Measurements from ENCODE around the gene SCGB1A1.
"Not testable (repeated sequence)": the region's sequence is repeated elsewhere in the genome, so short reads cannot be mapped to it uniquely, and the experiment has no call there.

Gene SCGB1A1

GRCh38 chr11:62418733-62419132 lies at the start of gene SCGB1A1:
TSS of gene SCGB1A1 (plus strand) at chr11:62419033. CDS start at chr11:62419096, 63 bp downstream.
- DNase-seq, result no peak

GRCh38 chr11:62370743-62371440 lies 47.9 kb upstream of the SCGB1A1 start:
- peak; percentile 41 to 48 for DNase-seq

GRCh38 chr11:62372871-62373270 lies 46.0 kb upstream of the SCGB1A1 start:
- DNase-seq, result no peak

GRCh38 chr11:62373464-62374119 lies 45.2 kb upstream of the SCGB1A1 start:
- no peak for DNase-seq

GRCh38 chr11:62374801-62375200 lies 44.0 kb upstream of the SCGB1A1 start:
- no peak for DNase-seq

- peak; percentile 47 to 90 for DNase-seq
These were observed 40.3 kb upstream of the SCGB1A1 start for GRCh38 chr11:62378459-62379063.

- DNase-seq, result not testable (repeated sequence)
These were observed 39.2 kb upstream of the SCGB1A1 start for GRCh38 chr11:62379586-62379985.

- peak; percentile 64 to 85 for DNase-seq
These were observed 38.0 kb upstream of the SCGB1A1 start for GRCh38 chr11:62380821-62381245.

GRCh38 chr11:62383822-62384221 lies 35.0 kb upstream of the SCGB1A1 start:
- no peak for DNase-seq

GRCh38 chr11:62386083-62386482 lies 32.8 kb upstream of the SCGB1A1 start:
- not testable (repeated sequence) for DNase-seq

GRCh38 chr11:62387381-62387780 lies 31.5 kb upstream of the SCGB1A1 start:
- no peak for DNase-seq

- no peak for DNase-seq
These were observed 29.8 kb upstream of the SCGB1A1 start for GRCh38 chr11:62388999-62389398.

- DNase-seq, result no peak
These were observed 28.6 kb upstream of the SCGB1A1 start for GRCh38 chr11:62390237-62390636.

- peak in 1 of 2 donors; percentile 25 for DNase-seq
These were observed 28.1 kb upstream of the SCGB1A1 start for GRCh38 chr11:62390722-62391121.

- no peak for DNase-seq
These were observed 27.0 kb upstream of the SCGB1A1 start for GRCh38 chr11:62391642-62392425.

GRCh38 chr11:62392506-62392905 lies 26.3 kb upstream of the SCGB1A1 start:
- DNase-seq, result no peak

GRCh38 chr11:62393061-62393611 lies 25.7 kb upstream of the SCGB1A1 start:
- DNase-seq, result no peak

GRCh38 chr11:62393735-62394134 lies 25.1 kb upstream of the SCGB1A1 start:
- DNase-seq, result no peak

GRCh38 chr11:62394825-62395538 lies 23.9 kb upstream of the SCGB1A1 start:
- peak; percentile 65 to 86 for DNase-seq

GRCh38 chr11:62395885-62396551 lies 22.8 kb upstream of the SCGB1A1 start:
- DNase-seq, result no peak
